GM18507 (cell line): Measurements from ENCODE around the gene LENG8.

Experiments
- DNase-seq: peaks from one replicate; pipeline ENCODE4 v3.0.0; 2011; ENCODE audit warnings: low read depth; ENCODE audit not compliant: insufficient read length; ENCODE audit errors: extremely low spot score
- FAIRE-seq: peaks from 2 replicates; lab custom pipeline; 2011; peaks lifted over from hg19 to GRCh38; lab: Jason Lieb, UNC

Gene LENG8

GRCh38 chr19:54421169-54421516 is 27.9 kb upstream of the LENG8 start:
- DNase-seq: no peak
- no peak for FAIRE-seq

GRCh38 chr19:54421521-54421920 is 27.5 kb upstream of the LENG8 start:
- FAIRE-seq (no peak), DNase-seq (no peak)

GRCh38 chr19:54422136-54422535 is 26.9 kb upstream of the LENG8 start:
- FAIRE-seq: no peak

GRCh38 chr19:54424201-54424600 is 24.8 kb upstream of the LENG8 start:
- FAIRE-seq (no peak), DNase-seq (no peak)

More at GRCh38 chr19:54422136-54422535, 26.9 kb upstream of the LENG8 start:
- no peak for DNase-seq

- FAIRE-seq: no peak
- DNase-seq: no peak
Observed at GRCh38 chr19:54424660-54425381, 24.2 kb upstream of the LENG8 start.

GRCh38 chr19:54425382-54425723 is 23.6 kb upstream of the LENG8 start:
- FAIRE-seq (no peak), DNase-seq (no peak)

- no peak for FAIRE-seq
Observed at GRCh38 chr19:54426291-54426931, 22.6 kb upstream of the LENG8 start.

GRCh38 chr19:54427586-54427985 is 21.4 kb upstream of the LENG8 start:
- FAIRE-seq: no peak

More at GRCh38 chr19:54426291-54426931, 22.6 kb upstream of the LENG8 start:
- DNase-seq: no peak

GRCh38 chr19:54428323-54429175 is 20.4 kb upstream of the LENG8 start:
- FAIRE-seq (no peak), DNase-seq (no peak)

More at GRCh38 chr19:54427586-54427985, 21.4 kb upstream of the LENG8 start:
- DNase-seq: no peak

- FAIRE-seq: no peak
- no peak for DNase-seq
Observed at GRCh38 chr19:54429176-54429495, 19.9 kb upstream of the LENG8 start.

- FAIRE-seq (no peak), DNase-seq (no peak)
Observed at GRCh38 chr19:54429545-54430227, 19.3 kb upstream of the LENG8 start.

- DNase-seq (no peak), FAIRE-seq (no peak)
Observed at GRCh38 chr19:54430306-54431254, 18.4 kb upstream of the LENG8 start.

- DNase-seq (no peak), FAIRE-seq (no peak)
Observed at GRCh38 chr19:54431255-54431838, 17.7 kb upstream of the LENG8 start.

GRCh38 chr19:54432144-54432738 is 16.8 kb upstream of the LENG8 start:
- no peak for DNase-seq
- no peak for FAIRE-seq

GRCh38 chr19:54433697-54434096 is 15.3 kb upstream of the LENG8 start:
- DNase-seq: no peak
- FAIRE-seq: no peak

GRCh38 chr19:54434112-54434872 is 14.7 kb upstream of the LENG8 start:
- no peak for DNase-seq
- FAIRE-seq: no peak

GRCh38 chr19:54434873-54435214 is 14.2 kb upstream of the LENG8 start:
- FAIRE-seq: no peak
- DNase-seq: no peak

- FAIRE-seq (no peak), DNase-seq (no peak)
Observed at GRCh38 chr19:54435551-54436016, 13.4 kb upstream of the LENG8 start.
